ENCODE results near the gene PITPNC1.

The PITPNC1 gene

DNA sequence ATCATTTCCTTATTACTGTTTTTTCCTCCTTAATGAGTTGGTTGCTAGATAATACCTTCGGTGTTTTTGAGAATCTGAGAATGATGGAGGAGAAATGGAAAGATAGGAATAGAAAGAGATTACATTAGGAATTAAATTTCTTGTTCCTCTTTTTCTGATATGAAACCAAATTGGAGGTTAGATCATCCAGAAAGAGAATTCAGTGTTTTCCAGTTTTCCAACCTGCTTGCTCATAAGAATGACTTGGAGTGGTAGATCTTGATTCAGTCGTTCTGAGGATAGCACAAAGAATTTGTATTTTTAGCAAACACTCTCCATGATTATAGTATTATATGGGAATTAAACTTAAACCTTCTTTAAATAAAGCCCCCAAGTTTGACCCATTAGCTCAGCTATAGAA, 35.9 kb downstream of the PITPNC1 start:
- TF ChIP-seq FOXP2 (optimal IDR thresholded peaks at IDR 0.05; ENCODE audit: borderline replicate concordance, extremely low read depth, extremely low read length, insufficient read depth) (no peak), SIN3A (IDR thresholded peaks at IDR 0.05; ENCODE audit: borderline replicate concordance, insufficient read depth, low read length) (no peak), TAF1 (IDR thresholded peaks at IDR 0.05; ENCODE audit: borderline replicate concordance, insufficient read depth, low read length) (no peak), POLR2AphosphoS5 (IDR thresholded peaks at IDR 0.05; ENCODE audit: low read depth, low read length) (no peak)
- TF ChIP-seq, protein P1, sequence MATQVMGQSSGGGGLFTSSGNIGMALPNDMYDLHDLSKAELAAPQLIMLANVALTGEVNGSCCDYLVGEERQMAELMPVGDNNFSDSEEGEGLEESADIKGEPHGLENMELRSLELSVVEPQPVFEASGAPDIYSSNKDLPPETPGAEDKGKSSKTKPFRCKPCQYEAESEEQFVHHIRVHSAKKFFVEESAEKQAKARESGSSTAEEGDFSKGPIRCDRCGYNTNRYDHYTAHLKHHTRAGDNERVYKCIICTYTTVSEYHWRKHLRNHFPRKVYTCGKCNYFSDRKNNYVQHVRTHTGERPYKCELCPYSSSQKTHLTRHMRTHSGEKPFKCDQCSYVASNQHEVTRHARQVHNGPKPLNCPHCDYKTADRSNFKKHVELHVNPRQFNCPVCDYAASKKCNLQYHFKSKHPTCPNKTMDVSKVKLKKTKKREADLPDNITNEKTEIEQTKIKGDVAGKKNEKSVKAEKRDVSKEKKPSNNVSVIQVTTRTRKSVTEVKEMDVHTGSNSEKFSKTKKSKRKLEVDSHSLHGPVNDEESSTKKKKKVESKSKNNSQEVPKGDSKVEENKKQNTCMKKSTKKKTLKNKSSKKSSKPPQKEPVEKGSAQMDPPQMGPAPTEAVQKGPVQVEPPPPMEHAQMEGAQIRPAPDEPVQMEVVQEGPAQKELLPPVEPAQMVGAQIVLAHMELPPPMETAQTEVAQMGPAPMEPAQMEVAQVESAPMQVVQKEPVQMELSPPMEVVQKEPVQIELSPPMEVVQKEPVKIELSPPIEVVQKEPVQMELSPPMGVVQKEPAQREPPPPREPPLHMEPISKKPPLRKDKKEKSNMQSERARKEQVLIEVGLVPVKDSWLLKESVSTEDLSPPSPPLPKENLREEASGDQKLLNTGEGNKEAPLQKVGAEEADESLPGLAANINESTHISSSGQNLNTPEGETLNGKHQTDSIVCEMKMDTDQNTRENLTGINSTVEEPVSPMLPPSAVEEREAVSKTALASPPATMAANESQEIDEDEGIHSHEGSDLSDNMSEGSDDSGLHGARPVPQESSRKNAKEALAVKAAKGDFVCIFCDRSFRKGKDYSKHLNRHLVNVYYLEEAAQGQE (IDR thresholded peaks at IDR 0.05; ENCODE audit: insufficient read depth in 1 of 2, low read depth in 2 of 2, low read length in 2 of 2): no peak

DNA sequence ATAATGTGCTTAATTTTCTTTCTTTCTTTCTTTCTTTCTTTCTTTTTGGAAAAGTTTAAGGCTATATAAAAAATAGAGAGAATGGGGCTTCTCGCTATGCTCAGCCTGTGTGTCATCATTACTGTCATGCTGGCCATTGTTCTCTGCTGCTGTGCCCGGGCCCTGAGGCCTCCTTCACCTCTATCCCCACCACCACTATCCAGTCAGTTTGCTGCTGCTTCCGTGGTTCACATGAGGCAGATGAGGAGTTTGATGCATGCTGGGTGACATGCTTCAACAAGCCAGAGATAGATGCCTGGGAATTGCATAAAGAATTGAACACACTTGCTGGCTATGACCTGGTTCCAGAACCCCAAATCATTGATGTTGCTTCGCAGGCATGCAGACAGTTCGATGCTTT, 36.3 kb downstream of the PITPNC1 start:
- no peak for TF ChIP-seq TAF1 (IDR thresholded peaks at IDR 0.05; ENCODE audit: borderline replicate concordance, insufficient read depth, low read length)
- TF ChIP-seq POLR2AphosphoS5 (IDR thresholded peaks at IDR 0.05; ENCODE audit: low read depth, low read length): no peak
- no peak for TF ChIP-seq FOXP2 (optimal IDR thresholded peaks at IDR 0.05; ENCODE audit: borderline replicate concordance, extremely low read depth, extremely low read length, insufficient read depth)
- TF ChIP-seq, protein P1 (IDR thresholded peaks at IDR 0.05; ENCODE audit: insufficient read depth in 1 of 2, low read depth in 2 of 2, low read length in 2 of 2): no peak
- TF ChIP-seq SIN3A (IDR thresholded peaks at IDR 0.05; ENCODE audit: borderline replicate concordance, insufficient read depth, low read length): no peak

DNA sequence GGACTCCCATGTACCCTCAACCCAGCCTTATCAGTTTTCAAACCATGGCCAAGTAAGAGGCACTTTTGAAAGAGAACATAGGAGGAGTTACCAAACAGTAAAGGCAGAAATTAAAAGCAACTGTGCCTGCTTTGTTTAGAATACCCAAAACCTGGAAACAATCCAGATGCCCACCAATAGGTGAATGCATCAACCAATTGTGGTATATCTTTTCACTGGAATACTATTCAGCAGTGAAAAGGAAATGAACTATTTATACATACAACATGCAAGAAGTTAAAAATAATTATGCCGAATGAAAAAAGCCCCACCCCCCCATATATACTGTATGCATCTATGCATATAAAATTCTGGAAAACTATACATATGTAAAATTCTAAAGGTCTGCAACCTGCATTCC, 37.0 kb downstream of the PITPNC1 start:
- no peak for TF ChIP-seq TAF1 (IDR thresholded peaks at IDR 0.05; ENCODE audit: borderline replicate concordance, insufficient read depth, low read length)
- TF ChIP-seq, protein P1 (IDR thresholded peaks at IDR 0.05; ENCODE audit: insufficient read depth in 1 of 2, low read depth in 2 of 2, low read length in 2 of 2): no peak
- TF ChIP-seq SIN3A (IDR thresholded peaks at IDR 0.05; ENCODE audit: borderline replicate concordance, insufficient read depth, low read length): no peak
- no peak for TF ChIP-seq POLR2AphosphoS5 (IDR thresholded peaks at IDR 0.05; ENCODE audit: low read depth, low read length)
- TF ChIP-seq FOXP2 (optimal IDR thresholded peaks at IDR 0.05; ENCODE audit: borderline replicate concordance, extremely low read depth, extremely low read length, insufficient read depth): no peak

DNA sequence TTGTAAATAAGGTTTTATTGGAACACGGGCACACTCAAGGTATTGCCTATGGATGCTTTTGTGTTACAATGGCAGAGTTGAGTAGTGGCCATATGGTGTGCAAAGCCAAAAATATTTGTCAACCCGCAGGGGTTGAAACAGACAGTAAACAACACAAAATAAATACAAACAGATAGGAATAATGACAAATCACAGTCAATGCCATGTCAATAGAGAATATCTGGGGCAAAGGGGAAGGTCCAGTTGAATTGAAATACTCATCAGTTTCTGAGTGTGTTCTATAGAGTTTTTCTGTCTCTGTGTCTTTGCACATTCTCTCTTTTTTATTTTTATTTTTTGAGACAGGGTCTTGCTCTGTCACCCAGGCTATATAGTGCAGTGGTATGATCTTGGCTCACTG, 37.5 kb downstream of the PITPNC1 start:
- TF ChIP-seq SIN3A (IDR thresholded peaks at IDR 0.05; ENCODE audit: borderline replicate concordance, insufficient read depth, low read length) (no peak), POLR2AphosphoS5 (IDR thresholded peaks at IDR 0.05; ENCODE audit: low read depth, low read length) (no peak), FOXP2 (optimal IDR thresholded peaks at IDR 0.05; ENCODE audit: borderline replicate concordance, extremely low read depth, extremely low read length, insufficient read depth) (no peak), TAF1 (IDR thresholded peaks at IDR 0.05; ENCODE audit: borderline replicate concordance, insufficient read depth, low read length) (no peak)
- TF ChIP-seq, protein P1 (IDR thresholded peaks at IDR 0.05; ENCODE audit: insufficient read depth in 1 of 2, low read depth in 2 of 2, low read length in 2 of 2): no peak

DNA sequence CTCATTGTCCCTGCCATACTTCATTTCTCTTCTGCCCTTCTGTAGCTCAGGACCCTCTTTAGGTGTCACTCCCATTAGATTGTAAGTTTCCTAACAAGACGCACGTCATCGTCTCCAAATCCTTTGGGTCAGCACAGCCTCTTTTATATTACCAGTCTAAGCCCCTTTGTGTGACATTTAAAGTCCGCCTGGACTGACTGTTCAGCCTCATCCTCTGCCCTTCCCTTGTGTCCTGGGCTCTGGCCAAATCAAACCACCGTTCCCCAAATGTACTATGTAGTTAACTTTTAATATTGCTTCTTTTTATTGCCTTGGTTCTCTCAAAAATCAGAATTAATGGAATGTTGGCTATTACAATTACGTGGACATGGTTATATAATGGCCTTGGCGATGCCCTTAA, 38.2 kb downstream of the PITPNC1 start:
- TF ChIP-seq FOXP2 (optimal IDR thresholded peaks at IDR 0.05; ENCODE audit: borderline replicate concordance, extremely low read depth, extremely low read length, insufficient read depth) (no peak), SIN3A (IDR thresholded peaks at IDR 0.05; ENCODE audit: borderline replicate concordance, insufficient read depth, low read length) (no peak), POLR2AphosphoS5 (IDR thresholded peaks at IDR 0.05; ENCODE audit: low read depth, low read length) (no peak), TAF1 (IDR thresholded peaks at IDR 0.05; ENCODE audit: borderline replicate concordance, insufficient read depth, low read length) (no peak)
- TF ChIP-seq, protein P1 (IDR thresholded peaks at IDR 0.05; ENCODE audit: insufficient read depth in 1 of 2, low read depth in 2 of 2, low read length in 2 of 2): no peak

All from PFSK-1 (cell line).